GM21423 (cell line): ENCODE data around the gene DDRGK1.
"Not testable (repeated sequence)": the region's sequence is repeated elsewhere in the genome, so short reads cannot be mapped to it uniquely, and the experiment has no call there.

Source experiments
- ATAC-seq: cut with Tn5 transposase; IDR thresholded peaks from one replicate; pipeline ENCODE4 v1.9.1; 2021; ENCODE audit warnings: mild to moderate bottlenecking, moderate library complexity; ENCODE audit not compliant: unreplicated experiment

The DDRGK1 gene

GRCh38 chr20:3189561-3190131, 14.8 kb downstream of the DDRGK1 start:
- ATAC-seq, result no peak

- ATAC-seq, result no peak
Observed at GRCh38 chr20:3188823-3189413, 15.6 kb downstream of the DDRGK1 start.

GRCh38 chr20:3187861-3188260, 16.6 kb downstream of the DDRGK1 start:
- ATAC-seq, result not testable (repeated sequence)

GRCh38 chr20:3183896-3184612, 20.4 kb downstream of the DDRGK1 start:
- no peak for ATAC-seq

- not testable (repeated sequence) for ATAC-seq
Observed at GRCh38 chr20:3182429-3182828, 22.1 kb downstream of the DDRGK1 start.

GRCh38 chr20:3181270-3181669, 23.2 kb downstream of the DDRGK1 start:
- ATAC-seq, result no peak

- no peak for ATAC-seq
Observed at GRCh38 chr20:3180319-3180718, 24.2 kb downstream of the DDRGK1 start.

- no peak for ATAC-seq
Observed at GRCh38 chr20:3177746-3178485, 26.6 kb downstream of the DDRGK1 start.

- ATAC-seq, result no peak
Observed at GRCh38 chr20:3175270-3175669, 29.2 kb downstream of the DDRGK1 start.

GRCh38 chr20:3174442-3175261, 29.8 kb downstream of the DDRGK1 start:
- ATAC-seq, result no peak

- ATAC-seq, result peak; percentile 85
Observed at GRCh38 chr20:3173610-3174441, 30.7 kb downstream of the DDRGK1 start.

- ATAC-seq, result peak; percentile 46
Observed at GRCh38 chr20:3172933-3173609, 31.4 kb downstream of the DDRGK1 start, which contains the start of gene LZTS3. LZTS3 (minus strand) TSS chr20:3173549; CDS start chr20:3167163, 6,386 bp downstream.

GRCh38 chr20:3172126-3172932, 32.2 kb downstream of the DDRGK1 start:
- ATAC-seq, result no peak

- ATAC-seq, result no peak
Observed at GRCh38 chr20:3171391-3172125, 32.9 kb downstream of the DDRGK1 start.

GRCh38 chr20:3168829-3169590, 35.5 kb downstream of the DDRGK1 start:
- no peak for ATAC-seq

GRCh38 chr20:3168079-3168828, 36.2 kb downstream of the DDRGK1 start:
- no peak for ATAC-seq
